Liver (tissue), 9 donors: ENCODE data around the gene HERC5. TPM values are rescaled to one million over a fixed set of nuclear protein-coding genes. Genes with fewer than 3 reads are reported as not detected.

Experiments
- DNase-seq: peaks from one replicate; pipeline ENCODE4 v3.0.0-alpha.2; 2017; ENCODE audit warnings: low spot score
- H3K27ac ChIP-seq, 2 donors: one replicate each; pipeline ENCODE4 v1.7.0; 2013; ENCODE audit warnings: inconsistent platforms in 2 of 2, low read length in 2 of 2, control low read depth in 1 of 2, low read depth in 1 of 2, mild to moderate bottlenecking in 1 of 2
- H3K27me3 ChIP-seq, 4 donors: one replicate each; pipeline versions ENCODE4 v1.6.1 to v1.7.0; 2013; ENCODE audit warnings: low read length in 3 of 4, inconsistent platforms in 1 of 4, mild to moderate bottlenecking in 1 of 4, moderate library complexity in 1 of 4; ENCODE audit not compliant: control insufficient read depth in 4 of 4, insufficient read depth in 4 of 4
- H3K36me3 ChIP-seq, 4 donors: one replicate each; pipeline versions ENCODE4 v1.6.1 to v1.7.0; 2013; ENCODE audit warnings: low read length in 3 of 4, mild to moderate bottlenecking in 3 of 4, low read depth in 1 of 4, moderate library complexity in 1 of 4; ENCODE audit not compliant: control insufficient read depth in 4 of 4, insufficient read depth in 3 of 4
- H3K4me1 ChIP-seq, 4 donors: one replicate each; pipeline versions ENCODE4 v1.6.1 to v1.7.0; 2013; ENCODE audit warnings: low read length in 3 of 4, mild to moderate bottlenecking in 3 of 4, moderate library complexity in 1 of 4; ENCODE audit not compliant: control insufficient read depth in 4 of 4, insufficient read depth in 4 of 4
- H3K4me3 ChIP-seq, 3 donors: one replicate each; pipeline versions ENCODE4 v1.6.1 to v1.7.0; 2013; ENCODE audit warnings: low read length in 3 of 3, control low read depth in 1 of 3, low read depth in 1 of 3, mild to moderate bottlenecking in 1 of 3
- H3K9ac ChIP-seq, 2 donors: one replicate each; pipeline ENCODE4 v1.7.0; 2013; ENCODE audit warnings: low read length in 2 of 2, mild to moderate bottlenecking in 2 of 2, moderate library complexity in 2 of 2, control low read depth in 1 of 2, low read depth in 1 of 2
- H3K9me3 ChIP-seq, 4 donors: one replicate each; pipeline versions ENCODE4 v1.6.1 to v1.7.0; 2013; ENCODE audit warnings: low read length in 3 of 4; ENCODE audit not compliant: control insufficient read depth in 4 of 4
- EGR1 ChIP-seq, 2 donors: IDR thresholded peaks; 2 replicates each; pipeline ENCODE4 v1.6.1; 2016 to 2018; ENCODE audit warnings: antibody characterized with exemption in 2 of 2, low read depth in 2 of 2
- FOXA1 ChIP-seq: IDR thresholded peaks from 2 replicates; pipeline ENCODE4 v1.6.1; 2016; ENCODE audit warnings: antibody characterized with exemption
- FOXA2 ChIP-seq: IDR thresholded peaks from 2 replicates; pipeline ENCODE4 v1.6.1; 2016; ENCODE audit warnings: antibody characterized with exemption
- GABPA ChIP-seq, 2 donors: IDR thresholded peaks in 1 of 2; conservative IDR thresholded peaks in 1 of 2; 2 replicates each; pipeline ENCODE4 v1.6.1; 2016; ENCODE audit warnings: antibody characterized with exemption in 2 of 2, mild to moderate bottlenecking in 1 of 2, moderate library complexity in 1 of 2
- HNF4A ChIP-seq, 2 donors: conservative IDR thresholded peaks; 2 replicates each; pipeline ENCODE4 v1.6.1; 2016; ENCODE audit warnings: antibody characterized with exemption in 2 of 2, mild to moderate bottlenecking in 2 of 2
- HNF4G ChIP-seq: IDR thresholded peaks from 2 replicates; pipeline ENCODE4 v1.6.1; 2016; ENCODE audit warnings: antibody characterized with exemption
- JUND ChIP-seq, 2 donors: IDR thresholded peaks; 2 replicates each; pipeline ENCODE4 v1.6.1; 2016; ENCODE audit warnings: antibody characterized with exemption in 2 of 2
- NR2F2 ChIP-seq: IDR thresholded peaks from 2 replicates; pipeline ENCODE4 v1.6.1; 2016; ENCODE audit warnings: antibody characterized with exemption
- RAD21 ChIP-seq, 2 donors: IDR thresholded peaks; 2 replicates each; pipeline ENCODE4 v1.6.1; 2016; ENCODE audit warnings: antibody characterized with exemption in 2 of 2, mild to moderate bottlenecking in 2 of 2
- RXRA ChIP-seq, 2 donors: IDR thresholded peaks; 2 replicates each; pipeline ENCODE4 v1.6.1; 2017 to 2018; ENCODE audit warnings: antibody characterized with exemption in 2 of 2, mild to moderate bottlenecking in 1 of 2
- SP1 ChIP-seq: IDR thresholded peaks from 2 replicates; pipeline ENCODE4 v1.6.1; 2018; ENCODE audit warnings: antibody characterized with exemption, mild to moderate bottlenecking
- TAF1 ChIP-seq: conservative IDR thresholded peaks from 2 replicates; pipeline ENCODE4 v1.6.1; 2016; ENCODE audit warnings: antibody characterized with exemption, mild to moderate bottlenecking
- YY1 ChIP-seq: IDR thresholded peaks from 2 replicates; pipeline ENCODE4 v1.6.1; 2016; ENCODE audit warnings: antibody characterized with exemption, mild to moderate bottlenecking
- WGBS: extraction: QIAGEN DNeasy Blood & Tissue Kit; methylation state at CpG from one replicate; pipeline ENCODE4 v1.1.7; 2013; 5-methylcytosine and 5-hydroxymethylcytosine counted together
- polyA plus RNA-seq, 2 donors: library from polyadenylated mRNA; stranded (reverse) in 1 of 2; unstranded in 1 of 2; fragments of 200-250 nt in 1 of 2; fragments of >200 nt in 1 of 2; fragmentation: Nextera tagmentation in 1 of 2; extraction: Ambion mirVana in 1 of 2; gene quantifications; one replicate each; pipeline versions ENCODE4 v1.2.1 to v1.2.3, GENCODE V29; 2013 to 2015
- total RNA-seq, 2 donors: library from RNA; depleted of rRNA; stranded (reverse); fragments of >200 nt; gene quantifications; one replicate each; pipeline ENCODE4 v1.2.3, GENCODE V29; 2014
- TF ChIP-seq, protein P1 (sequence below): IDR thresholded peaks from 2 replicates; pipeline ENCODE4 v1.6.1; 2016; ENCODE audit warnings: antibody characterized with exemption, mild to moderate bottlenecking
- TF ChIP-seq, protein P2 (sequence below): IDR thresholded peaks from 2 replicates; pipeline ENCODE4 v1.6.1; 2016; ENCODE audit warnings: antibody characterized with exemption
- TF ChIP-seq, protein P3 (sequence below): fragments of 150-350 bp; IDR thresholded peaks from 2 replicates; pipeline ENCODE4 v1.5.1; 2017; ENCODE audit warnings: improper control_type of control experiment, low read depth, low read length; ENCODE audit not compliant: missing input control
- TF ChIP-seq, protein P4 (sequence below): IDR thresholded peaks from 2 replicates; pipeline ENCODE4 v1.6.1; 2016; ENCODE audit warnings: antibody characterized with exemption
- TF ChIP-seq, protein P5 (sequence below): IDR thresholded peaks from 2 replicates; pipeline ENCODE4 v1.6.1; 2016; ENCODE audit warnings: antibody characterized with exemption
- donor health status: healthy.
- donor health status: healthy.
- donor health status: healthy.
- donor health status: healthy.
- donor health status: healthy.

The HERC5 gene
- total and polyA plus RNA-seq, 4 donors = 1.5 to 5.0 (median 2.9) TPM

DNA sequence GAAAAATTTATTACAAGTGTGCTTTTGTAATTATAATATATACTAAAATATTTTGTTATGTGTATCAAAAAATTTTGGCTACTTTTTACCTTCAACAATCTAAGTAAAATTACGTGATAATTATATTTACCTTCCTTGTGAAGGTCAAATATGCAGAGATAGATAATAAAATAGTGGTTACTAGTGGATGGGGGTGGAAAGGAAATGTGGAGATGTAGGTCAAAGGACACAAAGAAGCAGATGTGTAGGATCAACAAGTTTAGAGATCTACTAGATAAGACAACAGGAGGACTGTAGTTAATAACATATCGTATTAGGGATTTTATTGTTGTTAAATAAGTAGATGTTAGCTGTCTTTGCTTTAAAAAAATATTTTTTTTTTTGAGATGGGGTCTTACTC, 21.3 kb downstream of the HERC5 start:
- 84% methylated on average over 2 of the region's 2 CpGs for WGBS
- no peaks in the 10 kb centered on the region for H3K27me3 ChIP-seq
- H3K9me3 ChIP-seq = no peaks in the 10 kb centered on the region
- H3K4me1 ChIP-seq = no peaks in the 10 kb centered on the region
- H3K36me3 ChIP-seq = peaks cover 0 to 8% (median 7%) of the 10 kb centered on the region in 4 donors
- H3K27ac ChIP-seq = no peak overlapping the region
- no peak overlapping the region for H3K9ac ChIP-seq
- DNase-seq = no peak
- H3K4me3 ChIP-seq = no peak overlapping the region
- TF ChIP-seq SP1 = no peak
- no peak for TF ChIP-seq HNF4G
- TF ChIP-seq, protein P1, sequence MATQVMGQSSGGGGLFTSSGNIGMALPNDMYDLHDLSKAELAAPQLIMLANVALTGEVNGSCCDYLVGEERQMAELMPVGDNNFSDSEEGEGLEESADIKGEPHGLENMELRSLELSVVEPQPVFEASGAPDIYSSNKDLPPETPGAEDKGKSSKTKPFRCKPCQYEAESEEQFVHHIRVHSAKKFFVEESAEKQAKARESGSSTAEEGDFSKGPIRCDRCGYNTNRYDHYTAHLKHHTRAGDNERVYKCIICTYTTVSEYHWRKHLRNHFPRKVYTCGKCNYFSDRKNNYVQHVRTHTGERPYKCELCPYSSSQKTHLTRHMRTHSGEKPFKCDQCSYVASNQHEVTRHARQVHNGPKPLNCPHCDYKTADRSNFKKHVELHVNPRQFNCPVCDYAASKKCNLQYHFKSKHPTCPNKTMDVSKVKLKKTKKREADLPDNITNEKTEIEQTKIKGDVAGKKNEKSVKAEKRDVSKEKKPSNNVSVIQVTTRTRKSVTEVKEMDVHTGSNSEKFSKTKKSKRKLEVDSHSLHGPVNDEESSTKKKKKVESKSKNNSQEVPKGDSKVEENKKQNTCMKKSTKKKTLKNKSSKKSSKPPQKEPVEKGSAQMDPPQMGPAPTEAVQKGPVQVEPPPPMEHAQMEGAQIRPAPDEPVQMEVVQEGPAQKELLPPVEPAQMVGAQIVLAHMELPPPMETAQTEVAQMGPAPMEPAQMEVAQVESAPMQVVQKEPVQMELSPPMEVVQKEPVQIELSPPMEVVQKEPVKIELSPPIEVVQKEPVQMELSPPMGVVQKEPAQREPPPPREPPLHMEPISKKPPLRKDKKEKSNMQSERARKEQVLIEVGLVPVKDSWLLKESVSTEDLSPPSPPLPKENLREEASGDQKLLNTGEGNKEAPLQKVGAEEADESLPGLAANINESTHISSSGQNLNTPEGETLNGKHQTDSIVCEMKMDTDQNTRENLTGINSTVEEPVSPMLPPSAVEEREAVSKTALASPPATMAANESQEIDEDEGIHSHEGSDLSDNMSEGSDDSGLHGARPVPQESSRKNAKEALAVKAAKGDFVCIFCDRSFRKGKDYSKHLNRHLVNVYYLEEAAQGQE = no peak
- TF ChIP-seq, protein P2, sequence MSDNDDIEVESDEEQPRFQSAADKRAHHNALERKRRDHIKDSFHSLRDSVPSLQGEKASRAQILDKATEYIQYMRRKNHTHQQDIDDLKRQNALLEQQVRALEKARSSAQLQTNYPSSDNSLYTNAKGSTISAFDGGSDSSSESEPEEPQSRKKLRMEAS = no peak
- no peak for TF ChIP-seq NR2F2
- TF ChIP-seq, protein P3, sequence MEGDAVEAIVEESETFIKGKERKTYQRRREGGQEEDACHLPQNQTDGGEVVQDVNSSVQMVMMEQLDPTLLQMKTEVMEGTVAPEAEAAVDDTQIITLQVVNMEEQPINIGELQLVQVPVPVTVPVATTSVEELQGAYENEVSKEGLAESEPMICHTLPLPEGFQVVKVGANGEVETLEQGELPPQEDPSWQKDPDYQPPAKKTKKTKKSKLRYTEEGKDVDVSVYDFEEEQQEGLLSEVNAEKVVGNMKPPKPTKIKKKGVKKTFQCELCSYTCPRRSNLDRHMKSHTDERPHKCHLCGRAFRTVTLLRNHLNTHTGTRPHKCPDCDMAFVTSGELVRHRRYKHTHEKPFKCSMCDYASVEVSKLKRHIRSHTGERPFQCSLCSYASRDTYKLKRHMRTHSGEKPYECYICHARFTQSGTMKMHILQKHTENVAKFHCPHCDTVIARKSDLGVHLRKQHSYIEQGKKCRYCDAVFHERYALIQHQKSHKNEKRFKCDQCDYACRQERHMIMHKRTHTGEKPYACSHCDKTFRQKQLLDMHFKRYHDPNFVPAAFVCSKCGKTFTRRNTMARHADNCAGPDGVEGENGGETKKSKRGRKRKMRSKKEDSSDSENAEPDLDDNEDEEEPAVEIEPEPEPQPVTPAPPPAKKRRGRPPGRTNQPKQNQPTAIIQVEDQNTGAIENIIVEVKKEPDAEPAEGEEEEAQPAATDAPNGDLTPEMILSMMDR = no peak
- TF ChIP-seq, protein P4, sequence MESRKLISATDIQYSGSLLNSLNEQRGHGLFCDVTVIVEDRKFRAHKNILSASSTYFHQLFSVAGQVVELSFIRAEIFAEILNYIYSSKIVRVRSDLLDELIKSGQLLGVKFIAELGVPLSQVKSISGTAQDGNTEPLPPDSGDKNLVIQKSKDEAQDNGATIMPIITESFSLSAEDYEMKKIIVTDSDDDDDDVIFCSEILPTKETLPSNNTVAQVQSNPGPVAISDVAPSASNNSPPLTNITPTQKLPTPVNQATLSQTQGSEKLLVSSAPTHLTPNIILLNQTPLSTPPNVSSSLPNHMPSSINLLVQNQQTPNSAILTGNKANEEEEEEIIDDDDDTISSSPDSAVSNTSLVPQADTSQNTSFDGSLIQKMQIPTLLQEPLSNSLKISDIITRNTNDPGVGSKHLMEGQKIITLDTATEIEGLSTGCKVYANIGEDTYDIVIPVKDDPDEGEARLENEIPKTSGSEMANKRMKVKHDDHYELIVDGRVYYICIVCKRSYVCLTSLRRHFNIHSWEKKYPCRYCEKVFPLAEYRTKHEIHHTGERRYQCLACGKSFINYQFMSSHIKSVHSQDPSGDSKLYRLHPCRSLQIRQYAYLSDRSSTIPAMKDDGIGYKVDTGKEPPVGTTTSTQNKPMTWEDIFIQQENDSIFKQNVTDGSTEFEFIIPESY = no peak
- no peak for TF ChIP-seq FOXA1
- TF ChIP-seq RAD21 (IDR thresholded peaks at IDR 0.05) = no peak
- no peak for TF ChIP-seq EGR1 (IDR thresholded peaks at IDR 0.05; ENCODE audit: low read depth in 2 of 2)
- no peak for TF ChIP-seq HNF4A (conservative IDR thresholded peaks at IDR 0.05)
- no peak for TF ChIP-seq GABPA (IDR thresholded peaks at IDR 0.05 in 1 of 2, conservative IDR thresholded peaks at IDR 0.05 in 1 of 2)
- TF ChIP-seq, protein P5, sequence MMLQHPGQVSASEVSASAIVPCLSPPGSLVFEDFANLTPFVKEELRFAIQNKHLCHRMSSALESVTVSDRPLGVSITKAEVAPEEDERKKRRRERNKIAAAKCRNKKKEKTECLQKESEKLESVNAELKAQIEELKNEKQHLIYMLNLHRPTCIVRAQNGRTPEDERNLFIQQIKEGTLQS = no peak
- no peak for TF ChIP-seq YY1
- no peak for TF ChIP-seq JUND (IDR thresholded peaks at IDR 0.05)
- no peak for TF ChIP-seq RXRA (IDR thresholded peaks at IDR 0.05)
- TF ChIP-seq FOXA2 = no peak
- no peak for TF ChIP-seq TAF1
